HFFc6 (cell line): ENCODE data around the gene PSMD8. TPM values are rescaled to one million over a fixed set of nuclear protein-coding genes. Genes with fewer than 3 reads are reported as not detected.

Experiments used
- DNase-seq: peaks from one replicate; pipeline ENCODE4 v3.0.0-alpha.2; 2018
- H3K27ac Mint-ChIP-seq: 2 replicates; pipeline ENCODE4 v1.8.0; 2020; ENCODE audit warnings: mild to moderate bottlenecking, mixed read lengths
- H3K27me3 Mint-ChIP-seq: 2 replicates; pipeline ENCODE4 v1.8.0; 2021; ENCODE audit warnings: mild to moderate bottlenecking, moderate library complexity, mixed read lengths; ENCODE audit not compliant: insufficient read depth
- H3K36me3 Mint-ChIP-seq: 2 replicates; pipeline ENCODE4 v1.8.0; 2021; ENCODE audit warnings: low read depth, mixed read lengths
- H3K4me1 Mint-ChIP-seq: 2 replicates; pipeline ENCODE4 v1.8.0; 2020; ENCODE audit warnings: low read depth, mixed read lengths
- H3K4me3 Mint-ChIP-seq: 2 replicates; pipeline ENCODE4 v1.8.0; 2020; ENCODE audit warnings: mild to moderate bottlenecking, moderate library complexity, mixed read lengths
- H3K9me3 Mint-ChIP-seq: 2 replicates; pipeline ENCODE4 v1.8.0; 2020; ENCODE audit warnings: mild to moderate bottlenecking, mixed read lengths
- total RNA-seq, 6 experiments: library from RNA; stranded (reverse); fragmentation: NEBNext Ultra II Directional; extraction: Animal tissue kit (Norgen Biotek cat#: 25700); gene quantifications; 2 replicates in 1 of 6; 3 replicates in 5 of 6; pipeline ENCODE4 v1.2.3, GENCODE V29; 2021
- TF ChIP-seq, protein P1 (sequence below): fragments of 200-600 bp; sonication (generic); IDR thresholded peaks from 2 replicates; pipeline ENCODE4 v1.5.0; 2021; ENCODE audit warnings: antibody characterized with exemption, mild to moderate bottlenecking

PSMD8 gene
- total RNA-seq, 6 experiments from 2014 or later: 229 to 298 (median 259) TPM

DNA sequence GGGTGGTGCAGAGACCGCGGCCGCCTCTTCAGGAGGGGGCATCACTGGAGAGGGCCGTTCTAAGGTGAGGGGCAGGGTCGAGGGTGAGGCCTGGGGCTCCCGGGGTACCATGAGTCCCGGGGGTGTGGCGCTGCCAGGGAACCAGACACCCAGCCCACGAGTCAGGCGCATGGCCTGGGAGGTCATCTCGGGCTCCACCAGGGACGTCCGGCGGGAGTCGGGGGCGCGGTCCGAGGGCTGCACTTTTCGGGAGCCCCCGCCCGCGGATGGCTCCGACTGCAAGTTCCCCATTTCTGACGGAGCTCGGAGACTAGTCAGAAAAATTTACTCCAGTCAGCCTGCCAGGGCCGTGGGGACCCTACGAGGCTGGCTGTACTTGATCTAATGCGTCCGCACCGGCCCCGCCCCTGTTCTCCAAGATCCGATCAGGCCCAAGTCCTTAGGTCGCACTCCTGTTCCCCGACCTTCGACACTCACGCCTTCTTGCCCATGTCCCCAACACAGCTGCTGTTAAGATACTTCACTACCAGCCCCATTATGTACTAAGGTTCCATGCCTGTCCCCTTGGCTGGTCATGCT, 12.7 kb downstream of the PSMD8 start:
- no peak for DNase-seq
- TF ChIP-seq, protein P1, sequence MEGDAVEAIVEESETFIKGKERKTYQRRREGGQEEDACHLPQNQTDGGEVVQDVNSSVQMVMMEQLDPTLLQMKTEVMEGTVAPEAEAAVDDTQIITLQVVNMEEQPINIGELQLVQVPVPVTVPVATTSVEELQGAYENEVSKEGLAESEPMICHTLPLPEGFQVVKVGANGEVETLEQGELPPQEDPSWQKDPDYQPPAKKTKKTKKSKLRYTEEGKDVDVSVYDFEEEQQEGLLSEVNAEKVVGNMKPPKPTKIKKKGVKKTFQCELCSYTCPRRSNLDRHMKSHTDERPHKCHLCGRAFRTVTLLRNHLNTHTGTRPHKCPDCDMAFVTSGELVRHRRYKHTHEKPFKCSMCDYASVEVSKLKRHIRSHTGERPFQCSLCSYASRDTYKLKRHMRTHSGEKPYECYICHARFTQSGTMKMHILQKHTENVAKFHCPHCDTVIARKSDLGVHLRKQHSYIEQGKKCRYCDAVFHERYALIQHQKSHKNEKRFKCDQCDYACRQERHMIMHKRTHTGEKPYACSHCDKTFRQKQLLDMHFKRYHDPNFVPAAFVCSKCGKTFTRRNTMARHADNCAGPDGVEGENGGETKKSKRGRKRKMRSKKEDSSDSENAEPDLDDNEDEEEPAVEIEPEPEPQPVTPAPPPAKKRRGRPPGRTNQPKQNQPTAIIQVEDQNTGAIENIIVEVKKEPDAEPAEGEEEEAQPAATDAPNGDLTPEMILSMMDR: no peak
- no peaks in the 10 kb centered on the region for H3K9me3 Mint-ChIP-seq
- peaks cover 33% of the 10 kb centered on the region for H3K4me1 Mint-ChIP-seq
- H3K36me3 Mint-ChIP-seq: peaks cover 30% of the 10 kb centered on the region
- H3K27me3 Mint-ChIP-seq: peaks cover 15% of the 10 kb centered on the region
- peak overlapping the region; percentile 83 for H3K27ac Mint-ChIP-seq
- peak overlapping the region; percentile 89 for H3K4me3 Mint-ChIP-seq

DNA sequence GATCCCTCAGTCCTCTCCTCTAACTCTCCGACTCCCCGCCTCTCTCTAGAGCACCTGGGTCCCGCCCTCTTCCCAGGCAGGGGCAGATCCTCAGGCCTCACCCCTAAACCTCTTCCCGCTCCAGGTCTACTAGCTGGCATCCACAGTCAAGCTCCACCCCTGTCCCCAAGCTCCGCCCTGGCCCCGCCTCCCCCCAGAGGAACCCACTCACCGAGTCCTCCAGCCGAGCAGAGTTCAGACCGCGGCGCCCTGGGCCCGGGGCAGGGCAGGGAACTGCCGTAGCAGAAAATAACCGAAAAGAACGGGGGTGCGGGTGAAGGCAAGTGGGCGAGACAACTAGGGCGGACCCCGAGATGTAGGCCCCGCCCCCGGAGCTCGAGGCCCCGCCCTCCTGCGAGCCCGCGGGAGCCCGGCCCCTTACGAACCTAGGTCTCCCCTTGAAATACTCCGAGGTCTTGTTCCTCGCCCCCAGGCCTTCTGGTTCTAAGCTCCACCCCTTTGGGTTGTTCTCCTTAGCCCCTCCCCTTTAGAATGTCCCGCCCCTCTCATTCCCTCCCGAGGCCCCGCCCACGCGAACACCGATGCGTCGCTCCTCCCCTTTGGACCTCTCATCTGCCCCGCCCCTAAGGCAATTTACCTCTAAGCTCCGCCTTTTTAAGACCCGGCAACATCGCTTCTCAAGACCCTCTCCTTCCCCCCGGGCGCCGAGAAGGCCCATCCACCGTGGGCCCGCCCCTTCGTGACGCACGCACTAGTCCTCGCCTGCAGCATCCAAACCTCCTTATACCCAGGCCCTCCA, 13.4 kb downstream of the PSMD8 start, which contains the start of gene GGN:
GGN (minus strand) TSS at position 485 of the 799 bp plus-strand sequence. CDS start 773 bp downstream, outside the sequence.
- TF ChIP-seq, protein P1: no peak
- H3K36me3 Mint-ChIP-seq: peaks cover 30% of the 10 kb centered on the region
- peak; percentile 90 for DNase-seq
- peaks cover 15% of the 10 kb centered on the region for H3K27me3 Mint-ChIP-seq
- peak within 1 kb of the TSS; percentile 99 for H3K27ac Mint-ChIP-seq
- peak within 1 kb of the TSS; percentile 97 for H3K4me3 Mint-ChIP-seq
- no peaks in the 10 kb centered on the region for H3K9me3 Mint-ChIP-seq
- peaks cover 40% of the 10 kb centered on the region for H3K4me1 Mint-ChIP-seq

DNA sequence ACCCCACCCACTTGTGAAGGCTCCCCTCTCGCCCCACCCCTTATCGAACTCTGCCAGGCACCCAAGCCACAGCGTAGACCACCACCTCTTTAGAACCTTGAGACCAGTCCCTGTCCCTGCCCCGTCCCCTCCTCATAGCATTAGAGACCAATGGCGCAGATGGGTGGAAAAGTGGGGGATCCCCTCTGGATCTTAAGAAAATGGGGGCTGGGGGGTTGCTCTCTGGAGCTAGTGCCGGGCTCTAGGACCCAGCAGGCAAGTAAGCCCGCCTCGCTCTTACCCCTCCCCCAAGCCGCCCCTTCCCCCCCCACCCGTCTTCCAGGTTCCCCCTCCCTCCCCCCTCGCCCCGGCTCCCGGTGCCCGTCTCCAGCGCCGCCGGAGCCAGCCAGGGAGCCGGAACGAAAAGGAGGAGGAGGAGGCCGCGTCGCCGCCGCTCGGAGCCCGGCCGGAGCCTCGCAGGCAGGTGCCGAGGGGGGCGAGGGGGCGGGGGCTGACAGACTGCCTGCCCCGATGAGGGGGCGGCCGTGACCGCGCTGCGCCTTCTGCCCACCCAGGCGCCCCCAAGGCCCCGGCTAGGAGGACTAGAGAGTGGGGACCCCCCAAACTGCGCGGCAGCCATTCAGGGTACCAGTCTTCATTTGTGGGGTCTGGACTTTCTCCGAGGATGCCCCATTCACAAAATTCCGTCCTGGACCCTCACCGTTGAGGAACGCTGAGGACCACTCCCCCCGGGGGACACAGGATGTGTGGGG, 14.2 kb downstream of the PSMD8 start, which contains the start of gene SPRED3:
SPRED3 (plus strand) TSS at position 349 of the 752 bp plus-strand sequence. CDS start 1,606 bp downstream, outside the sequence.
- Mint-ChIP-seq H3K4me1 (peaks cover 45% of the 10 kb centered on the region), H3K36me3 (peaks cover 30% of the 10 kb centered on the region), H3K4me3 (peak within 1 kb of the TSS; percentile 97), H3K27me3 (peaks cover 15% of the 10 kb centered on the region), H3K27ac (peak within 1 kb of the TSS; percentile 99), H3K9me3 (no peaks in the 10 kb centered on the region)
- DNase-seq: no peak
- TF ChIP-seq, protein P1: no peak

DNA sequence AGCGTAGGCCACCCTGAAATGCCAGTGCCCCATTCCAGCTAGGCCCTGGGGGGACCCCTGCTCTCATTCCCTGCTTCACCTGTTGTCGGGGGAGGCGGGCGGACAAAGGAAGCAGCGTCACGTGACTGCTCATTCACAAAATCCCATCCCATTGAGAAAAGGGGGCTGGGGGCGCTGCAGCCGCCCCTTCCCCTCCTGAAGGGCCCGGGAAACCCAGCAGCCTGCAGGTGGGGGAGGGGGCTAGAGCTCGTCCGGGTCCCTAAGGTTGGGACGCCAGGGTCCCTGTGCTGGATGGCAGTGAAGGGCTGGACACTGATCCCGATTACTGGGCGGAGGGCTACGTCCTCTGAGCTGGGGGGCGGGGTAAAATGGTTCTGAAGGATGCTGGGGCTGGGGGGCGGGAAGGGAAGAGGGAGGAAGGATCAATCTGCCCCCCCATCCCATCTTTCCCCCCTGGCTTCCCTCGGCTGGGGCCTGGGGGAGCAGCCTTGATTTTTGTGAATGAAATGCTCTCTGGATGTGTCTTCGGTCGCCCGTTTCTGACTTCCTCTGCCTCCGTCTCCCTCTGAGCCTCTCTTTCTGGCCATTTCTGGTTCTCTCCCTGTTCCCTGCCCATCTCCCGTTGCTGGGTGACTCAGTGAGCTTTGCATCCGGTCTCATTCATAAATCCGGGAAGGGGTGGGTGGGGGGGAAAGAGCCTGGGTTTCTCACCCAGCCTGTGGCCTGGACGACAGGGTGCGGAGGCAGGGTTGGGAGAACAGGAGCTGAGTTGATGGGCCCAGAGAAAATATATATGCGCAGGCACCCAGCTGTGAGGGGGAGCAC, 14.9 kb downstream of the PSMD8 start:
- Mint-ChIP-seq H3K27ac (peak overlapping the region; percentile 99), H3K36me3 (peaks cover 35% of the 10 kb centered on the region), H3K4me1 (peaks cover 50% of the 10 kb centered on the region), H3K27me3 (peaks cover 15% of the 10 kb centered on the region), H3K4me3 (peak overlapping the region; percentile 97), H3K9me3 (no peaks in the 10 kb centered on the region)
- TF ChIP-seq, protein P1: no peak
- peak; percentile 73 for DNase-seq
